ENCODE measurements around the gene LRRC7.

- TF ChIP-seq CTCF (IDR thresholded peaks at IDR 0.05; ENCODE audit: low read length) (no peak), EZH2 (optimal IDR thresholded peaks at IDR 0.05; ENCODE audit: low read depth, low read length) (no peak), EZH2phosphoT487 (IDR thresholded peaks at IDR 0.05; ENCODE audit: low read length) (no peak)
Measured at GRCh38 chr1:70043804-70044203, 476.1 kb downstream of the LRRC7 start.
